H9 (cell line): ENCODE results near the gene OGG1. TPM values are rescaled to one million over a fixed set of nuclear protein-coding genes. Genes with fewer than 3 reads are reported as not detected.

Experiments
- DNase-seq: peaks from one replicate; pipeline ENCODE4 v3.0.0-alpha.2; 2017
- H2AFZ ChIP-seq: one replicate; pipeline ENCODE4 v1.6.1; 2013; ENCODE audit warnings: mild to moderate bottlenecking, low read length, control low read depth, moderate library complexity
- H2AK5ac ChIP-seq: 2 replicates; pipeline ENCODE4 v1.6.1; 2013; ENCODE audit warnings: low read length, control low read depth, mixed read lengths; ENCODE audit not compliant: insufficient read length
- H2BK120ac ChIP-seq: one replicate; pipeline ENCODE4 v1.6.1; 2013; ENCODE audit warnings: low read depth, mild to moderate bottlenecking, low read length, control low read depth, inconsistent platforms; ENCODE audit not compliant: poor library complexity, severe bottlenecking
- H2BK12ac ChIP-seq: 2 replicates; pipeline ENCODE4 v1.6.1; 2013; ENCODE audit warnings: low read length, control low read depth, mixed read lengths, low read depth; ENCODE audit not compliant: insufficient read length
- H2BK15ac ChIP-seq: 2 replicates; pipeline ENCODE4 v1.6.1; 2013; ENCODE audit warnings: low read depth, low read length, control low read depth
- H2BK20ac ChIP-seq: one replicate; pipeline ENCODE4 v1.6.1; 2013; ENCODE audit warnings: low read depth, mild to moderate bottlenecking, low read length, control low read depth, inconsistent platforms; ENCODE audit not compliant: poor library complexity, severe bottlenecking
- H2BK5ac ChIP-seq: 2 replicates; pipeline ENCODE4 v1.6.1; 2013; ENCODE audit warnings: low read length, control low read depth, mixed read lengths; ENCODE audit not compliant: insufficient read length
- H3K14ac ChIP-seq: 2 replicates; pipeline ENCODE4 v1.6.1; 2013; ENCODE audit warnings: low read length, control low read depth; ENCODE audit not compliant: insufficient read depth
- H3K18ac ChIP-seq: 2 replicates; pipeline ENCODE4 v1.6.1; 2013; ENCODE audit warnings: low read depth, mild to moderate bottlenecking, mixed read lengths, low read length, control low read depth; ENCODE audit not compliant: insufficient read length
- H3K23ac ChIP-seq: 2 replicates; pipeline ENCODE4 v1.6.1; 2013; ENCODE audit warnings: low read length, control low read depth, mixed read lengths, low read depth; ENCODE audit not compliant: insufficient read length
- H3K23me2 ChIP-seq: 2 replicates; pipeline ENCODE4 v1.6.1; 2013; ENCODE audit warnings: low read depth, mild to moderate bottlenecking, mixed read lengths, low read length, control low read depth; ENCODE audit not compliant: insufficient read length, poor library complexity, severe bottlenecking
- H3K27ac ChIP-seq: 2 replicates; pipeline ENCODE4 v1.5.1; 2013; ENCODE audit warnings: low read length, control low read depth, mixed read lengths, low read depth; ENCODE audit not compliant: insufficient read length
- H3K27me3 ChIP-seq: 2 replicates; pipeline ENCODE4 v1.6.1; 2013; ENCODE audit warnings: low read length, control low read depth, inconsistent platforms; ENCODE audit not compliant: insufficient read depth
- H3K4ac ChIP-seq: 2 replicates; pipeline ENCODE4 v1.6.1; 2013; ENCODE audit warnings: low read depth, mild to moderate bottlenecking, control low read depth, inconsistent platforms, low read length, moderate library complexity
- H3K4me1 ChIP-seq: 2 replicates; pipeline ENCODE4 v1.6.1; 2013; ENCODE audit warnings: low read length, control low read depth, inconsistent platforms; ENCODE audit not compliant: insufficient read depth
- H3K4me2 ChIP-seq: 2 replicates; pipeline ENCODE4 v1.6.1; 2013; ENCODE audit warnings: low read length, control low read depth, mixed read lengths; ENCODE audit not compliant: insufficient read length, insufficient read depth
- H3K56ac ChIP-seq: 2 replicates; pipeline ENCODE4 v1.6.1; 2013; ENCODE audit warnings: low read depth, mild to moderate bottlenecking, mixed read lengths, low read length, control low read depth; ENCODE audit not compliant: insufficient read length
- H3K79me1 ChIP-seq: 2 replicates; pipeline ENCODE4 v1.6.1; 2013; ENCODE audit warnings: low read depth, mild to moderate bottlenecking, moderate library complexity, low read length, control low read depth, inconsistent platforms; ENCODE audit not compliant: insufficient read depth, poor library complexity, severe bottlenecking
- H3K79me2 ChIP-seq: 2 replicates; pipeline ENCODE4 v1.6.1; 2013; ENCODE audit warnings: low read length, control low read depth, inconsistent platforms; ENCODE audit not compliant: insufficient read depth
- H3K9ac ChIP-seq: 2 replicates; pipeline ENCODE4 v1.6.1; 2013; ENCODE audit warnings: low read length, control low read depth, mixed read lengths; ENCODE audit not compliant: insufficient read length; ENCODE audit errors: extremely low read depth
- H3K9me3 ChIP-seq: one replicate; pipeline ENCODE4 v1.6.1; 2013; ENCODE audit warnings: low read depth, low read length, inconsistent platforms; ENCODE audit not compliant: control insufficient read depth
- H3T11ph ChIP-seq: one replicate; pipeline ENCODE4 v1.6.1; 2013; ENCODE audit warnings: mild to moderate bottlenecking, low read length, control low read depth, inconsistent platforms
- H4K20me1 ChIP-seq: one replicate; pipeline ENCODE4 v1.6.1; 2013; ENCODE audit not compliant: control insufficient read depth, insufficient read length, insufficient read depth
- H4K5ac ChIP-seq: 2 replicates; pipeline ENCODE4 v1.6.1; 2013; ENCODE audit warnings: low read depth, mild to moderate bottlenecking, mixed read lengths, low read length, control low read depth; ENCODE audit not compliant: insufficient read length
- H4K8ac ChIP-seq: replicated peaks from 2 replicates; pipeline ENCODE4 v1.6.1; 2013; ENCODE audit warnings: low read length, control low read depth, mixed read lengths, low read depth; ENCODE audit not compliant: insufficient read length
- H4K91ac ChIP-seq: 2 replicates; pipeline ENCODE4 v1.6.1; 2013; ENCODE audit warnings: low read depth, mild to moderate bottlenecking, moderate library complexity, mixed read lengths, low read length, control low read depth; ENCODE audit not compliant: insufficient read length
- H3K27ac Mint-ChIP-seq, 3 experiments: 2 replicates in 2 of 3; 3 replicates in 1 of 3; pipeline ENCODE4 v1.8.0; 2020 to 2021; ENCODE audit warnings: mixed read lengths in 3 of 3, mild to moderate bottlenecking in 1 of 3, moderate library complexity in 1 of 3
- H3K27me3 Mint-ChIP-seq: 2 replicates; pipeline ENCODE4 v1.8.0; 2021; ENCODE audit warnings: low read depth, mild to moderate bottlenecking, moderate library complexity, mixed read lengths
- H3K36me3 Mint-ChIP-seq, 3 experiments: 2 replicates in 2 of 3; 3 replicates in 1 of 3; pipeline ENCODE4 v1.8.0; 2020 to 2021; ENCODE audit warnings: low read depth in 3 of 3, mixed read lengths in 3 of 3; ENCODE audit not compliant: insufficient read depth in 1 of 3
- H3K4me1 Mint-ChIP-seq, 2 experiments: 2 replicates each; pipeline ENCODE4 v1.8.0; 2020; ENCODE audit warnings: mixed read lengths in 2 of 2
- H3K4me3 Mint-ChIP-seq, 2 experiments: 2 replicates in 1 of 2; 3 replicates in 1 of 2; pipeline ENCODE4 v1.8.0; 2020 to 2021; ENCODE audit warnings: mild to moderate bottlenecking in 2 of 2, mixed read lengths in 2 of 2, moderate library complexity in 1 of 2
- H3K9me3 Mint-ChIP-seq, 2 experiments: 2 replicates in 1 of 2; 3 replicates in 1 of 2; pipeline ENCODE4 v1.8.0; 2020; ENCODE audit warnings: mild to moderate bottlenecking in 2 of 2, mixed read lengths in 2 of 2, moderate library complexity in 1 of 2
- WGBS: extraction: QIAGEN DNeasy Blood & Tissue Kit; methylation state at CpG from one replicate; pipeline ENCODE4 v1.1.7; 2013; ENCODE audit warnings: missing lambda C conversion rate, low lambda C conversion rate, mixed read lengths; ENCODE audit not compliant: insufficient read length; ENCODE audit errors: extremely low coverage; 5-methylcytosine and 5-hydroxymethylcytosine counted together
- total RNA-seq: library from RNA; stranded (reverse); gene quantifications from 2 replicates; pipeline ENCODE4 v1.2.1, GENCODE V29; 2021
- TF ChIP-seq, protein P1 (sequence below): fragments of 200-600 bp; sonication (generic); conservative IDR thresholded peaks from 3 replicates; pipeline ENCODE4 v1.8.0; 2021; ENCODE audit warnings: antibody characterized with exemption, mild to moderate bottlenecking

The OGG1 gene
- total RNA-seq, 1 experiment from 2014 or later, result 43.4 TPM

GRCh38 chr3:9700536-9700935 lies 49.2 kb upstream of the OGG1 start:
- H3K9ac ChIP-seq, result no peak overlapping the region
- H2BK20ac ChIP-seq, result no peak overlapping the region
- no CpG with 5 or more reads among the region's 2 CpGs for WGBS
- H3K23me2 ChIP-seq, result peaks cover 11% of the 10 kb centered on the region
- no peak overlapping the region for H3K23ac ChIP-seq
- H2BK15ac ChIP-seq, result no peak overlapping the region
- Mint-ChIP-seq H3K36me3 (peaks cover 0 to 20% (median 3%) of the 10 kb centered on the region in 3 experiments; a peak in 5 of 7 replicates), H3K27ac (no peak overlapping the region), H3K9me3 (no peaks in the 10 kb centered on the region), H3K27me3 (peaks cover 21% of the 10 kb centered on the region), H3K4me1 (peaks cover 3 to 11% of the 10 kb centered on the region in 2 experiments; a peak in 3 of 4 replicates), H3K4me3 (no peak overlapping the region)
- no peak overlapping the region for H2AK5ac ChIP-seq
- H2AFZ ChIP-seq, result no peak overlapping the region
- TF ChIP-seq, protein P1, sequence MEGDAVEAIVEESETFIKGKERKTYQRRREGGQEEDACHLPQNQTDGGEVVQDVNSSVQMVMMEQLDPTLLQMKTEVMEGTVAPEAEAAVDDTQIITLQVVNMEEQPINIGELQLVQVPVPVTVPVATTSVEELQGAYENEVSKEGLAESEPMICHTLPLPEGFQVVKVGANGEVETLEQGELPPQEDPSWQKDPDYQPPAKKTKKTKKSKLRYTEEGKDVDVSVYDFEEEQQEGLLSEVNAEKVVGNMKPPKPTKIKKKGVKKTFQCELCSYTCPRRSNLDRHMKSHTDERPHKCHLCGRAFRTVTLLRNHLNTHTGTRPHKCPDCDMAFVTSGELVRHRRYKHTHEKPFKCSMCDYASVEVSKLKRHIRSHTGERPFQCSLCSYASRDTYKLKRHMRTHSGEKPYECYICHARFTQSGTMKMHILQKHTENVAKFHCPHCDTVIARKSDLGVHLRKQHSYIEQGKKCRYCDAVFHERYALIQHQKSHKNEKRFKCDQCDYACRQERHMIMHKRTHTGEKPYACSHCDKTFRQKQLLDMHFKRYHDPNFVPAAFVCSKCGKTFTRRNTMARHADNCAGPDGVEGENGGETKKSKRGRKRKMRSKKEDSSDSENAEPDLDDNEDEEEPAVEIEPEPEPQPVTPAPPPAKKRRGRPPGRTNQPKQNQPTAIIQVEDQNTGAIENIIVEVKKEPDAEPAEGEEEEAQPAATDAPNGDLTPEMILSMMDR, result no peak
- no peak overlapping the region for H2BK5ac ChIP-seq
- DNase-seq, result no peak
- H3T11ph ChIP-seq, result no peak overlapping the region
- no peak overlapping the region for H3K4me2 ChIP-seq
- no peaks in the 10 kb centered on the region for H3K9me3 ChIP-seq
- H2BK120ac ChIP-seq, result no peak overlapping the region
- H3K27ac ChIP-seq, result no peak overlapping the region
- H3K4ac ChIP-seq, result no peak overlapping the region
- H4K20me1 ChIP-seq, result no peaks in the 10 kb centered on the region
- H3K56ac ChIP-seq, result no peak overlapping the region
- H3K79me1 ChIP-seq, result no peaks in the 10 kb centered on the region
- H3K18ac ChIP-seq, result no peak overlapping the region
- H3K79me2 ChIP-seq, result no peaks in the 10 kb centered on the region
- no peaks in the 10 kb centered on the region for H3K4me1 ChIP-seq
- H3K27me3 ChIP-seq, result peaks cover 3% of the 10 kb centered on the region; the same call in 1 of the 2 replicates
- no peak overlapping the region for H2BK12ac ChIP-seq
- H4K91ac ChIP-seq, result no peak overlapping the region
- H4K5ac ChIP-seq, result no peak overlapping the region
- H4K8ac ChIP-seq, result no peak overlapping the region
- H3K14ac ChIP-seq, result no peak overlapping the region
